KOPT-K1 (cell line): ENCODE data around the gene EYA3.

ENCODE experiments used
- H3K27ac ChIP-seq: fragments of 200-600 bp; sonication (generic); 2 replicates; pipeline ENCODE4 v1.5.1; 2016; ENCODE audit warnings: antibody characterized with exemption, mild to moderate bottlenecking, low read depth, low read length; ENCODE audit not compliant: poor library complexity, severe bottlenecking
- H3K36me3 ChIP-seq: fragments of 200-600 bp; sonication (generic); 2 replicates; pipeline ENCODE4 v1.5.1; 2017; ENCODE audit warnings: antibody characterized with exemption, mild to moderate bottlenecking, low read length, moderate library complexity; ENCODE audit not compliant: insufficient read depth
- H3K9me3 ChIP-seq: fragments of 200-600 bp; sonication (generic); 2 replicates; pipeline ENCODE4 v1.5.1; 2017; ENCODE audit warnings: antibody characterized with exemption, low read length, mild to moderate bottlenecking; ENCODE audit not compliant: insufficient read depth, poor library complexity, severe bottlenecking

Gene EYA3

GRCh38 chr1:28122183-28122582 lies 33.8 kb upstream of the EYA3 start:
- no peaks in the 10 kb centered on the region for H3K9me3 ChIP-seq
- H3K36me3 ChIP-seq, result no peaks in the 10 kb centered on the region
- H3K27ac ChIP-seq, result no peak overlapping the region

GRCh38 chr1:28119556-28119955 lies 31.1 kb upstream of the EYA3 start:
- no peaks in the 10 kb centered on the region for H3K36me3 ChIP-seq
- no peak overlapping the region for H3K27ac ChIP-seq
- H3K9me3 ChIP-seq, result no peaks in the 10 kb centered on the region

GRCh38 chr1:28118640-28119307 lies 30.4 kb upstream of the EYA3 start:
- H3K9me3 ChIP-seq, result no peaks in the 10 kb centered on the region
- no peak overlapping the region for H3K27ac ChIP-seq
- H3K36me3 ChIP-seq, result no peaks in the 10 kb centered on the region

GRCh38 chr1:28115267-28115666 lies 26.9 kb upstream of the EYA3 start:
- Histone ChIP-seq H3K36me3 (no peaks in the 10 kb centered on the region), H3K27ac (no peak overlapping the region), H3K9me3 (no peaks in the 10 kb centered on the region)

- no peaks in the 10 kb centered on the region for H3K36me3 ChIP-seq
- no peaks in the 10 kb centered on the region for H3K9me3 ChIP-seq
Measured at GRCh38 chr1:28114844-28115243, 26.4 kb upstream of the EYA3 start.

GRCh38 chr1:28113242-28113572 lies 24.8 kb upstream of the EYA3 start:
- Histone ChIP-seq H3K27ac (no peak overlapping the region), H3K36me3 (no peaks in the 10 kb centered on the region), H3K9me3 (no peaks in the 10 kb centered on the region)

More at GRCh38 chr1:28114844-28115243, 26.4 kb upstream of the EYA3 start:
- no peak overlapping the region for H3K27ac ChIP-seq

GRCh38 chr1:28112388-28113241 lies 24.2 kb upstream of the EYA3 start:
- Histone ChIP-seq H3K9me3 (no peaks in the 10 kb centered on the region), H3K36me3 (no peaks in the 10 kb centered on the region), H3K27ac (no peak overlapping the region)

- Histone ChIP-seq H3K27ac (no peak overlapping the region), H3K9me3 (no peaks in the 10 kb centered on the region), H3K36me3 (no peaks in the 10 kb centered on the region)
Measured at GRCh38 chr1:28111157-28111556, 22.7 kb upstream of the EYA3 start.

- Histone ChIP-seq H3K9me3 (no peaks in the 10 kb centered on the region), H3K36me3 (no peaks in the 10 kb centered on the region), H3K27ac (no peak overlapping the region)
Measured at GRCh38 chr1:28110555-28110954, 22.1 kb upstream of the EYA3 start.

- Histone ChIP-seq H3K36me3 (no peaks in the 10 kb centered on the region), H3K27ac (no peak overlapping the region), H3K9me3 (no peaks in the 10 kb centered on the region)
Measured at GRCh38 chr1:28109639-28110038, 21.2 kb upstream of the EYA3 start.

GRCh38 chr1:28108001-28108400 lies 19.6 kb upstream of the EYA3 start:
- Histone ChIP-seq H3K27ac (no peak overlapping the region), H3K9me3 (no peaks in the 10 kb centered on the region), H3K36me3 (no peaks in the 10 kb centered on the region)

GRCh38 chr1:28104866-28105467 lies 16.6 kb upstream of the EYA3 start:
- H3K36me3 ChIP-seq, result no peaks in the 10 kb centered on the region
- H3K27ac ChIP-seq, result no peak overlapping the region
- H3K9me3 ChIP-seq, result no peaks in the 10 kb centered on the region

- no peaks in the 10 kb centered on the region for H3K9me3 ChIP-seq
- H3K36me3 ChIP-seq, result no peaks in the 10 kb centered on the region
- H3K27ac ChIP-seq, result no peak overlapping the region
Measured at GRCh38 chr1:28102189-28102588, 13.8 kb upstream of the EYA3 start.

GRCh38 chr1:28099050-28099769 lies 10.8 kb upstream of the EYA3 start:
- no peak overlapping the region for H3K27ac ChIP-seq
- H3K9me3 ChIP-seq, result no peaks in the 10 kb centered on the region
- H3K36me3 ChIP-seq, result no peaks in the 10 kb centered on the region

GRCh38 chr1:28097100-28097472 lies 8.7 kb upstream of the EYA3 start:
- Histone ChIP-seq H3K9me3 (no peaks in the 10 kb centered on the region), H3K27ac (no peak overlapping the region), H3K36me3 (no peaks in the 10 kb centered on the region)
